ENCODE data around the gene DTWD2.

DNA sequence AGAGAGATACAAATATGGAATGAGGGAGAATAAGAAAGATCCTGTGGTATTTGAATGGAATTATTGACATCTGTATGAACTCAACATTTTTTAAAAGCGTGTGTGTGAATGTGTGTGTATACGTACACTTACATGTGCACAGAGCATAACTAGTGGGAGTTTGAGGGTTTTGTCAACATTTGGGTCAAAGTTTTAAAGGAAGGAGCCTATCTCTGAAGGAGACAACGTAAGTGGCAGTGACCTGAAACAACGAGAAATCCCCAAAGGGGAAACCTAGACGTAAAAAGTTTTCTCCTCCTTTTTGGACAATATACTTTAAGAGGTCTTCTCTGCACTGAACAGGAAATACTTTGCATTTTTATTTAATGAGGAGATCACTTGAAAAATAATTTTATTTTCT is 40.2 kb upstream of the DTWD2 start:
- TF ChIP-seq, protein P1, sequence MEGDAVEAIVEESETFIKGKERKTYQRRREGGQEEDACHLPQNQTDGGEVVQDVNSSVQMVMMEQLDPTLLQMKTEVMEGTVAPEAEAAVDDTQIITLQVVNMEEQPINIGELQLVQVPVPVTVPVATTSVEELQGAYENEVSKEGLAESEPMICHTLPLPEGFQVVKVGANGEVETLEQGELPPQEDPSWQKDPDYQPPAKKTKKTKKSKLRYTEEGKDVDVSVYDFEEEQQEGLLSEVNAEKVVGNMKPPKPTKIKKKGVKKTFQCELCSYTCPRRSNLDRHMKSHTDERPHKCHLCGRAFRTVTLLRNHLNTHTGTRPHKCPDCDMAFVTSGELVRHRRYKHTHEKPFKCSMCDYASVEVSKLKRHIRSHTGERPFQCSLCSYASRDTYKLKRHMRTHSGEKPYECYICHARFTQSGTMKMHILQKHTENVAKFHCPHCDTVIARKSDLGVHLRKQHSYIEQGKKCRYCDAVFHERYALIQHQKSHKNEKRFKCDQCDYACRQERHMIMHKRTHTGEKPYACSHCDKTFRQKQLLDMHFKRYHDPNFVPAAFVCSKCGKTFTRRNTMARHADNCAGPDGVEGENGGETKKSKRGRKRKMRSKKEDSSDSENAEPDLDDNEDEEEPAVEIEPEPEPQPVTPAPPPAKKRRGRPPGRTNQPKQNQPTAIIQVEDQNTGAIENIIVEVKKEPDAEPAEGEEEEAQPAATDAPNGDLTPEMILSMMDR (IDR thresholded peaks at IDR 0.05) = no peak
- no peak for TF ChIP-seq ZFX (IDR thresholded peaks at IDR 0.05; ENCODE audit: borderline replicate concordance)
